ENCODE measurements around the gene BANK1.
"Not testable (repeated sequence)": the region's sequence is repeated elsewhere in the genome, so short reads cannot be mapped to it uniquely, and the experiment has no call there.

BANK1 gene

GRCh38 chr4:101888472-101888871 lies 97.9 kb downstream of the BANK1 start:
- no peak overlapping the region for H3K4me3 ChIP-seq (replicated peaks in 1 of 2; ENCODE audit: low read depth in 2 of 2, low read length in 2 of 2)
- TF ChIP-seq CTCF (IDR thresholded peaks at IDR 0.05; ENCODE audit: low read depth, low read length), result no peak
- DNase-seq (ENCODE audit: low read depth in 2 of 2), result no peak

GRCh38 chr4:101905527-101905926 lies 115.0 kb downstream of the BANK1 start:
- not testable (repeated sequence) for DNase-seq (ENCODE audit: low read depth in 2 of 2)

GRCh38 chr4:101910786-101911373 lies 120.3 kb downstream of the BANK1 start:
- no peak overlapping the region for H3K4me3 ChIP-seq (replicated peaks in 1 of 2; ENCODE audit: low read depth in 2 of 2, low read length in 2 of 2)
- TF ChIP-seq CTCF (IDR thresholded peaks at IDR 0.05; ENCODE audit: low read depth, low read length), result no peak
- no peak for DNase-seq (ENCODE audit: low read depth in 2 of 2)

More at GRCh38 chr4:101905527-101905926, 115.0 kb downstream of the BANK1 start:
- not testable (repeated sequence) for H3K4me3 ChIP-seq (replicated peaks in 1 of 2; ENCODE audit: low read depth in 2 of 2, low read length in 2 of 2)

- no peak for TF ChIP-seq CTCF (IDR thresholded peaks at IDR 0.05; ENCODE audit: low read depth, low read length)
- H3K4me3 ChIP-seq (replicated peaks in 1 of 2; ENCODE audit: low read depth in 2 of 2, low read length in 2 of 2), result no peak overlapping the region
- no peak for DNase-seq (ENCODE audit: low read depth in 2 of 2)
Observed at GRCh38 chr4:101911616-101912015, 121.1 kb downstream of the BANK1 start.

GRCh38 chr4:101914761-101915160 lies 124.2 kb downstream of the BANK1 start:
- TF ChIP-seq CTCF (IDR thresholded peaks at IDR 0.05; ENCODE audit: low read depth, low read length), result no peak

GRCh38 chr4:101919373-101919977 lies 128.9 kb downstream of the BANK1 start:
- H3K4me3 ChIP-seq (replicated peaks in 1 of 2; ENCODE audit: low read depth in 2 of 2, low read length in 2 of 2), result no peak overlapping the region
- TF ChIP-seq CTCF (IDR thresholded peaks at IDR 0.05; ENCODE audit: low read depth, low read length), result no peak
- no peak for DNase-seq (ENCODE audit: low read depth in 2 of 2)

More at GRCh38 chr4:101914761-101915160, 124.2 kb downstream of the BANK1 start:
- H3K4me3 ChIP-seq (replicated peaks in 1 of 2; ENCODE audit: low read depth in 2 of 2, low read length in 2 of 2), result no peak overlapping the region
- DNase-seq (ENCODE audit: low read depth in 2 of 2), result no peak

GRCh38 chr4:101921370-101921769 lies 130.8 kb downstream of the BANK1 start:
- TF ChIP-seq CTCF (IDR thresholded peaks at IDR 0.05; ENCODE audit: low read depth, low read length), result no peak
- no peak overlapping the region for H3K4me3 ChIP-seq (replicated peaks in 1 of 2; ENCODE audit: low read depth in 2 of 2, low read length in 2 of 2)
- DNase-seq (ENCODE audit: low read depth in 2 of 2), result no peak

All from cardiac fibroblast (primary cell).